Stimulated activated CD4-positive, alpha-beta T cell treated with anti-CD3 and anti-CD28 coated beads, Interleukin-2, amount 100 ng/mL, for 48 hours (primary cell): ENCODE measurements around the gene PDZD4.

Experiments
- DNase-seq, 2 donors: peaks; one replicate each; pipeline ENCODE4 v3.0.0-alpha.2; 2020

PDZD4 gene

DNA sequence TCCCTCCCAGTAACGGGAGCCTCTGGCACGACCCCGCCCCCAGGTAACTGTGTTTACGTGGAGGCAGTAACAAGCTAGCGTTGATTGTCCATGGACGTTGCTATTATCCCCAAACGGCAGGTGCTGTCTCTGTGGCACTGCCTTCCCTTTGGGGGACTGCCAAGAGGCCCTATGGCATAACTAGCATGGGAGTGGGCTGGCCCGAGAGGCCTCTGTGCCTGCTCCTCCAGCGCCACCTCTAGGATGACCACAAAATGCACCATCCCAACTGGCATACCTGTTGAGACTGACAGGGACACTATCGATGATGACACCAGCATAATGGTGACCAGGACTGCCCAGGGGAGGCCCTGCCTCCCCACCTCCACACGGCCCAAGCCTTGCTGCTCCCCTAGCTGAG lies 48.0 kb downstream of the PDZD4 start:
- no peak for DNase-seq

DNA sequence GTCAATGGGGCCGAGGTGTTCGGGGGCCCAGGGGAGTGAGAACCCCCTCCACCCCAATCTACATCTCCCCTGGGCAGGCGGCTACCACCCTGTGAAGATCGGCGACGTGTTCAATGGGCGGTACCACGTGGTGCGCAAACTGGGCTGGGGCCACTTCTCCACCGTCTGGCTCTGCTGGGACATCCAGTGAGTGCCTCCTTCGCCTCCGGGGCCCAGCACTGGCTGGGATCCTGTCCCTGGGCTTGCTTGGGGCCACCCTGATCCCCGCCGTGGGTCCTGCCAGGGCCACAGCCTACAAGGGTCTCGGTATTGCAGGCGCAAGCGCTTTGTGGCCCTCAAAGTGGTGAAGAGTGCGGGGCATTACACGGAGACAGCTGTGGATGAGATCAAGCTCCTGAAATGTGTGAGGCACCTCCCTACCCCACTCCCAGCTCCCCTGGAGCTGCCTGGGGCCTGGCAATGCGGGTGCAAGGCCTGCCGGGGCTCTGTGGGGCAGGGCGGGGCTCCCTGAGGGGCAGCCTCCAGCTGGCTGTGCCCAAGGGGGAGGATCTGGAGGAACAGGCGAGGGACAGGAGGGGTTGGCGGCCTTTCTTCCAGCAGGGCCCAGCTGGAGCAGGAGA lies 48.8 kb downstream of the PDZD4 start:
- no peak for DNase-seq

DNA sequence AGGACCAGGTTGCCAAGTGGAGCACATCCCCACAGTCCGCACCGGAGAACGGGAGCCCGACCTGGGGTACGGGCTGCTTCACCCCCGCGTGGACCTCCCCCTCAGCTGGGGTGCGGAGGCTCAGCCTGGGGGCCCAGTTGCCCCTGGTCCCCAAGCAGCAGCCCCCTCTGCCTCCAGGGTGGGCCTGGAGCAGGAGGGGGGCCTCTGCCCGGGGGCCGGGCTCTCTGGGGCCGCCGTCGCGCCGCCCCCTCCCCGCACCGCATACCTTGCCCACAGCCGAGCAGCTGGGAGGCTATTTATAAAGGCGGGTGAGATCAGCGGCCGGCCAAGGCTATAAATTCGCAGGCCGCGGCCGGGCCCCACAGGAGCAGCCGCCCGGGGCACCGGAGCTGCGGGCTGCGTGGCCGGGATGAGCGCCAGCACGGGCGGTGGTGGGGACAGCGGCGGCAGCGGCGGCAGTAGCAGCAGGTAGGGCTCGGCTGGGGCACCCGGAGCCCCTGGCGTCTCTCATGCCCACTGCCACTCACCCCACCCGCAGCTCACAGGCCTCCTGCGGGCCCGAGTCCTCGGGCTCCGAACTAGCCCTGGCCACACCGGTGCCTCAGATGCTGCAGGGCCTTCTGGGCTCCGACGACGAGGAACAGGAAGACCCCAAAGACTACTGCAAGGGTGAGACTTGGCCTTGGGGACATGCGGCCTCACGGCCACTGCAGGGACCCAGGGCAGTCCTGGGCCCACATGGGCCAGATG lies 49.5 kb downstream of the PDZD4 start, which contains the start of gene SRPK3:
TSS of gene SRPK3 (plus strand) at position 364 of the 750 bp plus-strand sequence. CDS start at position 410, 46 bp downstream.
- no peak for DNase-seq

DNA sequence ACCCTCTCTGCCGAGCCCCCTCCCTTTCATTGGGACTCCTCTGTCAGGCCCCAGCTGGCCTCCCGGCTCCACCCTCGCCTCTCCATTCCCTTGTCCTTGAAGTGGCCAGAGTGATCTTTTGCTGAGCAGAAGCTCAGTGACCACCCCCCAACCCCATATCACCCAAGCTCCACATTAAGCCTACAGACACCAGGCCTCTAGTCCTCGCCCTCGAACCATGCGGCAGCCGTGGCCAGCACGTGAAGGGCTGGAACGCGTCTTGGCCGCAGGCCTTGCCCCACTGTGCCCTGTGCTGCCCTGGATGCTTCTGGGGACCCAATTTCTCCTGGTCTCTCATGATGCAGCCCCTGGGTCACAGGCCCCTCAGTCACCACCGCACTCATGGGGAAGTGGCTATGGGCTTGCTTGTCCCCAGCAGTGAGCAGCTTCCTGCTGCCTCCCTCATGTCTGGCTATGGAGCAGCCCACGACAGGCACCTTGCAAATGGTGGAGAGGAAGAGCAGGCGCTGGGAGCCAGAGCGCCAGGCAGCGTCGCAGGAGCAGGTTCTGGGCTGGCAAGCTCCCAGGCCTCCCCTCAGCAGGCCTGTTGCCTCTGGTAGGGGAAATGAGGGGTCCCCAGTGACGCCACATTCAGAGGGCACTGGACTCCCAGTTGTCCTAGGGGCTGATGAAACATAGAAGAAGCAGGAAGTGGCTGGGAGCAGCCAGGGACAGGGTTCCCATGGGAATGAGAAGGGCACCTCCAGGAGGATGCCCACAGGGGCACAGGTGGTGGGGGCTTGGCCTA lies 50.3 kb downstream of the PDZD4 start:
- DNase-seq, result no peak

DNA sequence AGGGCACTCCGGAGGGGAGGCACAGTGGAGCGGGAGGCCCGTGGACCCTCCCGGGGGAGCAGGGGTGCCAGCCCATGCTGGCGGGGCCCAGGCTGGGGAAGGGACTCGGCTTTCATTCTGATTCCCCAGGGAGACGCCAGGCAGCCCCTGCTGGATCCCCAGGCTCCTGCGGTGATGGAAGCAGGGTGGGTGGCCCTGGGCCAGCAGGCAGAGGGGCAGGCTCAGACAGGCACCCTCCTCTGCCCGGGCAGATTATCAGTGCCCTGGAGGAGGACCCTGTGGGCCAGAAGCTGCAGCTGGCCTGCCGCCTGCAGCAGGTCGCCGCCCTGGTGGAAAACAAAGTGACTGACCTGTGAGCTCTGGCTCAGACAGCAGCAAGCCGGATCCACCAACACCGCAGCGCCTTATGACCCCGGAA lies 51.7 kb downstream of the PDZD4 start:
- DNase-seq, result no peak

DNA sequence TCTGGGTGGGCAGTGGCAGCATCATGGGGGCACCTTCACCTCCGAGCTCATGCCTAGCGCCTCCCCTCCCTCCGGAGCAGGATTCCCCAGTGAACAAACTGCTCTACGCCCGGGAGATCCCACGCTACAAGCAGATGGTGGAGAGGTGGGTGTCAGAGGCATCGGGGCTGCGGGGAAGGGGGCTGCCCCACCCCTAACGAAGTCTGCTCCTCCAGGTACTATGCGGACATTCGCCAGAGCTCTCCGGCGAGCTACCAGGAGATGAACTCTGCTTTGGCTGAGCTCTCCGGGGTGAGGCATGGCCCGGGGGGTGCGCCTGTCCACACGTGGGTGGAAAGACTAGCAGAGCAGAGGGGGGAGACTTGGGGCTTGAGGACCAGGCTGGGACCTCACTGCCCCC lies 52.2 kb downstream of the PDZD4 start:
- DNase-seq, result no peak

DNA sequence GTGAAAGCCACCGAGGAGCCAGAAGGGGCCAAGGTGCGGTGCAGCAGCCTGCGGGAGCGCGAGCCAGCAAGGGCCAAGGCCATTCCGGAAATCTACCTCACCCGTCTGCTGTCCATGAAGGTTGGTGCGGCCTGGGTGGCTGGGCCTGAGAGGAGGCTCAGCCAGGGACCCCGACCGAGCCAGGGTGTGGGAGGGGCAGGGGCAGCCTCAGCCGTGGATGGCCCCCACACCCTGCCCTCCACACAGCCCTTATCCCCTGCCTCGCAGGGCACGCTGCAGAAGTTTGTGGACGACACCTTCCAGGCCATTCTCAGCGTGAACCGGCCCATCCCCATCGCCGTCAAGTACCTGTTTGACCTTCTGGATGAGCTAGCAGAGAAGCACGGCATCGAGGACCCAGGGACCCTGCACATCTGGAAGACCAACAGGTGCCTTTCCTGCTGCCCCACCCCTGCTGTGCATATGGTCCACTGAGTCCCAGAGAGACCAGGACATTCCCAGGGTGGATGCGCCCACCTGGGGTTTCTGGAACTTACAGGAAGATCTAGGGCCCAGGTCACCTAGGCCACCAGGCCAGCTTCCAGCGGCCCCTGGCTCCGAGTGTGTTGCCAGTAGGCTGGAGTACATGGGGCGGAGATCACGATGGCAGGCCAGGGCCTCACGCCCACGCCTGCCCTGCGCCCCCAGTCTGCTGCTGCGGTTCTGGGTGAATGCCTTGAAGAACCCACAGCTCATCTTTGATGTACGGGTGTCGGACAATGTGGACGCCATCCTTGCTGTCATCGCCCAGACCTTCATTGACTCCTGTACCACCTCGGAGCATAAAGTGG lies 52.9 kb downstream of the PDZD4 start:
- no peak for DNase-seq

DNA sequence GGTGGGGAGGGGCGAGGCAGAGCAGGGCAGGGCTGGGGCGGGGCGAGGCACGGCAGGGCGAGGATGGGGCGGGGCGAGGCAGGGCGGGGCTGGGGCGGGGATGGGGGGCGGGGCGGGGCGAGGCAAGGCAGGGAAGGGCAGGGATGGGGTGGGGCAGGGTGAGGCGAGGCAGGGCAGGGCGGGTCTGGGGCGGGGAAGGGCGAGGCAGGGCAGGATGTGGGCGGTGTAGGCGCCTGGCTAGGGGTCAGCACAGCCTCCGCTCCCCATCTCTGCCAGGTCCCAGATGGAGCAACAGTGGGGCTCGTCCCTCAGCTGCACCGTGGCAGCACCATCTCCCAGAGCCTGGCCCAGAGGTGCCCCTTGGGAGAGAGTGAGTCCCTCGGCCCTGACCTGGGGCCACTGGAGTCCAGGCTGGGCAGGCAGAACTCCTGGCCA lies 53.7 kb downstream of the PDZD4 start:
- no peak for DNase-seq

DNA sequence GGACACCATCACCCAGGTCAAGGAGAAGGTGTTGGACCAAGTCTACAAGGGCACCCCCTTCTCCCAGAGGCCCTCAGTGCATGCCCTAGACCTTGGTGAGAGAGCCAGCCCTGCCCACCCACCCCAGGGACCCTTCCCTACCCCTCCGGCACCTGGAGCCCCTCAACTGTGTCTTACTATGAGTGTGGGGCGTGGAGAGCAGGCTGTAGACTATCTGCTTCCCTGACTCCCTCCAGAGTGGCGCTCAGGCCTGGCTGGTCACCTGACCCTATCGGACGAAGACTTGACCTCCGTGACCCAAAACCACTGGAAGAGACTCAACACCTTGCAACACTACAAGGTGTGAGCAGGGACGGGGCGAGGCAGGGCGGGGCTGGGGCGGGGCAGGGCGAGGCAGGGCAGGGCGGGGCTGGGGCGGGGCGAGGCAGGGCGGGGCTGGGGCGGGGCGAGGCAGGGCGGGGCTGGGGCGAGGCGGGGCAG lies 54.2 kb downstream of the PDZD4 start:
- no peak for DNase-seq

DNA sequence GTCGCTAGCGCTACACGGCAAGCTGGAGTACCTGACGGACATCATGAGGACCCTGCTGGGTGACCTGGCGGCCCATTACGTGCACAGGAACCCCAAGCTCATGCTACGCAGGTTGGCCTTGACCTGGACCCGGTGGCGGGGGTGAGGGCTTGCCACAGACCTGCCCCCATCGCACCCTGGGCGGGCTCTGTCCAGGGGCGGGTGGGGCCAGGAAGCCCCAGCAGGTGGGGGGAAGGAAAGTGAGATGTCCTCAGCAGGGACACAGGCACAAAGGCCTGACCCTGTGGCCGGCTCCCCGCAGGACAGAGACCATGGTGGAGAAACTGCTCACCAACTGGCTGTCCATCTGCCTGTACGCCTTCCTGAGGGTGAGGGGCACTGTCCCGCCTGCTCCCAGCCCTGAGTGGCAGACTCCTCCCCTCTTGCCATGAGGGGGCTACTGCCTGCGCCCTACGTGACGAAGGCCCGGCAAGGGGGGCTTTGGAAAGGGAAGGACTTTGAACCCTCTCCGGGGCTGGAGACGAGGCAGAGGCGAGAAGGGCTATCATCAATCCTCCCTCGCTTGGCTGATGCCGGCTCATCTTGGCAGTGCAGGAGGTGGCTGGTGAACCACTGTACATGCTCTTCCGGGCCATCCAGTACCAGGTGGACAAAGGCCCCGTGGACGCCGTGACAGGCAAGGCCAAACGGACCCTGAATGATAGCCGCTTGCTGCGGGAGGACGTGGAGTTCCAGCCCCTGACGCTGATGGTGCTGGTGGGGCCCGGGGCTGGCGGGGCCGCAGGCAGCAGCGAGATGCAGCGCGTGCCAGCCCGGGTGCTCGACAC lies 54.8 kb downstream of the PDZD4 start:
- DNase-seq, result no peak

DNA sequence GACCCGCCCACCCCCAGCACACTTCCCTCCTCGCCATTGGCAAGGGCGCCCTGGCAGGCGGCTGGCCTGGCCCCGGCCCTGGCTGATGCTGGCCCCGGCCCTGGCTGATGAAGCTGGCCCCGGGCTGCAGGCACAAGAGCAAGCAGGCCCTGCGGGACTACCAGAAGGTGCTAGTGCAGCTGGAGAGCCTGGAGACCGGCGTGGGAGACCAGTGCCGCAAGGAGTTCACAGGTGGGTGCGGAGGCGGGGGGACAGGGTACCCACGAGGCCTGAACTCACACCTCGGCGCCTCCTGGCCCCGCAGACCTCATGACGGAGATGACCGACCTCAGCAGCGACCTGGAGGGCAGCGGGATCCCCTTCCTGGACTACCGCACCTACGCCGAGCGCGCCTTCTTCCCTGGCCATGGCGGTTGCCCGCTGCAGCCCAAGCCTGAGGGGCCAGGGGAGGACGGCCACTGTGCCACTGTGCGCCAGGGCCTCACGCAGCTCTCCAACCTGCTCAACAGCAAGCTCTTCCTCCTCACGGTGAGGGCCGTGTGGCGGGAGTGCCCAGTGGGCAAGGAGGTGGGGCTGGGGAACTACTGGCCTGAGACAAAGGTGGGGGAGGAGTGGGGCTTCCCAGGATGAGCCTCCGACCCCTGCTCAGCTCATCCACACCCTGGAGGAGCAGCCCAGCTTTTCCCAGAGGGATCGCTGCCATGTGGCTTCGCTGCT lies 55.6 kb downstream of the PDZD4 start:
- DNase-seq, result no peak

DNA sequence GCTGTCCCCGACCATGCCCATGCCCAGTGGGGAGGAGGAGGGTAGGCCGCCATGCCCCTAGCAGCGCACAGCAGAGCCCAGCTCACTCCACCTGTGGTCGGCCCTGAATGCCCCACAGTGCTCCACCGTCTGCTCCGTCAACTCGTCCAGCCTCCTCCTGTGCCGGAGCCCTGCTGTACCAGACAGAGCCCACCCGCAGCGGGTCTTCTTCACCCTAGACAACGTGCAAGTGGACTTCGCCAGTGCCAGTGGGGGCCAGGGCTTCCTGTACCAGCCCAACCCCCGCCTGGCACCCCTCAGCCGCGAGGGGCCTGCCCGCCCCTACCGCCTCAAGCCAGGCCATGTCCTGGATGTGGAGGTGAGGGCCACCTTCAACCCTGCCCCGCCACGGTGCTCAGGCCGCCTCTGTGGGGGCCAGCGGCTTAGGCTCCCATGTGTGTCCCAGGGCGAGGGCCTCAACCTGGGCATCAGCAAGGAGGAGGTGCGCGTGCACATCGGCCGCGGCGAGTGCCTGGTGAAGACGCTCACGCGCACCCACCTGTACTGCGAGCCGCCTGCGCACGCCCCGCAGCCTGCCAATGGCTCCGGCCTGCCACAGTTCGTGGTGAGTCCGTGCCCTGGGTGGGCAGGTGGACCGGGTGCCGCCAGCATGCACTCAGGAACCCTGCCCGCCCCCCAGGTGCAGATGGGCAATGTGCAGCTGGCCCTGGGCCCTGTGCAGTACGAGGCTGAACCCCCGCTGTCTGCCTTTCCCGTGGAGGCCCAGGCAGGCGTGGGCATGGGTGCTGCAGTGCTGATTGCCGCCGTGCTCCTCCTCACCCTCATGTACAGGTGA lies 56.4 kb downstream of the PDZD4 start:
- DNase-seq, result no peak

DNA sequence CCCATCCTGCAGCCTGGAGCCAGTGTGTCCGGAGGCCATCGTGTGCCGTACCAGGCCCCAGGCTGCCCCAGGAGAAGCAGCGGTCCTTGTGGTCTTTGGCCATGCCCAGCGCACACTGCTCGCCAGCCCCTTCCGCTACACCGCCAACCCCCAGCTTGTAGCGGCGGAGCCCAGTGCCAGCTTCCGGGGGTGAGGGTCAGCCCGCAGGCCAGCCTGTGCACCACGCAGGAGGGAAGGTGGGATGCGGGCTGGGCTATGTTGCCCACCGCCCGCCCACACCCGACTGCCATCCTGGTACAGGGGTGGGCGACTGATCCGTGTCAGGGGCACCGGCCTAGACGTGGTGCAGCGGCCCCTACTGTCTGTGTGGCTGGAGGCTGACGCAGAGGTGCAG lies 57.1 kb downstream of the PDZD4 start:
- no peak for DNase-seq

DNA sequence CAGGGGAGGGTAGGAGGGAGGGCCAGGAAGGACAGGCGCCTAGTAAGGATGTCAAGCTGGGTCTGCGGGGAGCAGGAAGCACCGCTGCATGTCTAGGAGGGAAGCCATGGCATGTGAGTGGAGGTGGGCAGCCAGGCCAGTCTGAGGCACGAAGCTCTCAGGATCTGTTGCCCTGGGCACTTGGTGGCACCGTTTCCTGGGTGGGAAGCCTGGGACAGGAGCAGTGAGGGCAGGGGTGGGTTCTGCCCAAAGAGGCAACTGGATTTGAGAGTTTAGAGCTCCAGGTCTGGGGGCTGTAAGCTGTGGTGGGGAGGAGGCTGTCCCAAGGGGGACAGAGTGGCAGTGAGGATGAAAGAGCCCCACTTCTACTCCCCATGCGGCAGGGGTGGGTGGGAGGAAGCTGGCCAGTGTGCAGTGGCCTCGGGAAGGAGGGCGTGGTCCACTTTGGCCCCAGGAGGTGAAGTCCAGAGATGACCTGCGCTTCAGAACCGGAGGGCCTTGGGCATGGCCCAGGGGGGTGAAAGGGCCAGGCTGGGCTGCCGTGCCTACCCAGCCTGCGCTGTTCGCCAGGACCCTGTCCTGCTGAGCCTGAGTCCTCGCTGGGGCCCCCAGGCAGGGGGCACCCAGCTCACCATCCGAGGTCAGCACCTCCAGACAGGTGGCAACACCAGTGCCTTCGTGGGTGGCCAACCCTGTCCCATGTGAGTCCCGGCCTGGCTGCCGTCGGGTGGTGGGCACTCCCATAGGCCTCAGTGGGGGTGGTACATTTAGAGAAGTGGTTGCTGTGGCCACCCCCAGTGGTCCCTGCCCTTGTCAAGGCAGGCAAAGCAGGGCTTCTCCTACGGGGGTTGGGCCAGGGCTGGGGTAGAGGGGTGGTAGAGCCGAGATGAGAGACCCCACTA lies 57.8 kb downstream of the PDZD4 start:
- no peak for DNase-seq

DNA sequence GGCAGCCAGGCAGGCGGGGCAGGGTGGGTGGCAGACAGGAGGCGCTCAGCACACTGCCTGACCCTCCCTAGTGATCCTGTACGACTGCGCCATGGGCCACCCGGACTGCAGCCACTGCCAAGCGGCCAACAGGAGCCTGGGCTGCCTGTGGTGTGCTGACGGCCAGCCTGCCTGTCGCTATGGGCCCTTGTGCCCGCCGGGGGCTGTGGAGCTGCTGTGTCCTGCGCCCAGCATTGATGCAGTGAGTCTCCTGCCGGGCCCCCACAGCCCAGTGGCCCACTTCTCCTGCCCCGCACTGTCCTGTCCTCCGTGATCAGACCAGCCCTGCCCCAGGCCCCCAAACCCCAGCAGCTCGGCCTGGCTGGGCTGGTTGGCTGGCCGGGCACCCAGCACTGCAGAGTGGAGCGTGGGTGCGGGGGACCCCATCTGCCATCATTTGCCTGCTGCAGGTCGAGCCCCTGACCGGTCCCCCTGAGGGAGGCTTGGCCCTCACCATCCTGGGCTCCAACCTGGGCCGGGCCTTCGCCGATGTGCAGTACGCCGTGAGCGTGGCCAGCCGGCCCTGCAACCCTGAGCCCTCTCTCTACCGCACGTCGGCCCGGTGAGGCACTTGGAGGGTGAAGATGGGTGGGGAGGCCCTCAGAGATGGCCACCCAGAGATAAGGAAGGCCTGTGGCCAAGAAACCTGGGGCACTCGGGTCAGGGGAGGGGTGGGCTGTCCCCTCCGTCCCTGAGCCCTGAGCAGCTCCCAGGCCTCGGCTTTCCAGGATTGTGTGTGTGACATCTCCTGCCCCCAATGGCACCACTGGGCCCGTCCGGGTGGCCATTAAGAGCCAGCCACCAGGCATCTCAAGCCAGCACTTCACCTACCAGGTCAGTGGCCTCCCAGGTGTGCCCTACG lies 58.7 kb downstream of the PDZD4 start:
- no peak for DNase-seq

DNA sequence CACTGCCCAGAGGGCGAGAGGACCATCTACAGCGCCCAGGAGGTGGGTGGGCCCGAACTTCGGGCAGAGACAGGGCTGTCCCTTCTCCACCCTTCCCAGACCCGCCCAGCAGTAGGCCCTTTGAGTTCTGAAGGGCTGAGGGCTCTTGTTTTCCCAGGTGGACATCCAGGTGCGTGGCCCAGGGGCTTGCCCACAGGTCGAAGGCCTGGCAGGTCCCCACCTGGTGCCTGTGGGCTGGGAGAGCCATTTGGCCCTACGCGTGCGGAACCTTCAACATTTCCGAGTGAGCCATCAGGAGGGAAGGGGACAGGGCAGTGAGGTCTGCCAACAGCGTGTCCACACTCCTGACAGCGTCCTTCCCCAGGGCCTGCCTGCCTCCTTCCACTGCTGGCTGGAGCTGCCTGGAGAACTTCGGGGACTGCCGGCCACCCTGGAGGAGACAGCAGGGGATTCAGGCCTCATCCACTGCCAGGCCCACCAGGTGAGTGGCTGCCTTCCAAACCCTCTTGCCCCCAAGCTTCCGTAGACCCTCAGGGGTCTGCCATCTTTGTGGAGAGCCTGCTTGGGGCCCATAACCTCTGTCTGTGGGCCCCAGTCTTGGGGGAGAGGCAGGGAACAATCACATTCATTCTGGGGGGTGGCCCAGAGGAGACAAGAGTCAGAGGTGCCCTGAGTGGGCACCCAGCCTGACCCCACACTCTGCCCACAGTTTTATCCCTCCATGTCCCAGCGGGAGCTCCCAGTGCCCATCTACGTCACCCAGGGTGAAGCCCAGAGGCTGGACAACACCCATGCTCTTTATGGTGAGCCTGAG lies 59.5 kb downstream of the PDZD4 start:
- no peak for DNase-seq
